Measurements from ENCODE around the gene NTNG1.

- no peak for TF ChIP-seq CTCF (conservative IDR thresholded peaks at IDR 0.05; ENCODE audit: low read length)
- TF ChIP-seq EZH2phosphoT487 (IDR thresholded peaks at IDR 0.05; ENCODE audit: borderline replicate concordance, low read depth, low read length) = no peak
Observed at GRCh38 chr1:107327446-107327845, 186.6 kb downstream of the NTNG1 start.
